Activated naive CD4-positive, alpha-beta T cell treated with anti-CD3 and anti-CD28 coated beads, Interleukin-2, amount 50 U/mL, for 16 hours (primary cell): ENCODE data around the gene FAM25C.
"Not testable (repeated sequence)": the region's sequence is repeated elsewhere in the genome, so short reads cannot be mapped to it uniquely, and the experiment has no call there.

Experiments used
- DNase-seq: peaks from one replicate; pipeline ENCODE4 v3.0.0-alpha.2; 2020

FAM25C gene

DNA sequence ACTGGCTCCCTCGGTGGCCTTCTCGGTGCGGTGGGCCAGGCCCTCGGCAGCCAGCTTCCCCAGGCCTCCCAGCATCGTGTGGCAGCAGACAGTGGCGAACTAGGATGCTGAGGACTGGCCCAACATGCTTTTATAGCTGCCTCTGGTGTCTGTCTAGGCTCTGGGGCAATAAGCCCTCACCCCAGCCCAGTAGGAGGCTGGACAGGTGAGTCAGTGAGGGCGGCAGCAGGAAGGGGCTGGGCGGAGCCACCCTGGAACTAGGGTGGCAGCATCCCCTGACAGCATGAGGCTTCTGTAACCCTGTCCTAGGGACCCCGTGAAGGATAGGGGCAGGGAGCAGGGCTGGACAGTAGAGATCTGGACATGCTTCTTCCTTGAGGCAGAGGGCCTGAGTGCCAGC is at the start of gene FAM25C:
FAM25C (minus strand) TSS at position 101 of the 400 bp plus-strand sequence; CDS start at position 75, 26 bp downstream.
- not testable (repeated sequence) for DNase-seq

DNA sequence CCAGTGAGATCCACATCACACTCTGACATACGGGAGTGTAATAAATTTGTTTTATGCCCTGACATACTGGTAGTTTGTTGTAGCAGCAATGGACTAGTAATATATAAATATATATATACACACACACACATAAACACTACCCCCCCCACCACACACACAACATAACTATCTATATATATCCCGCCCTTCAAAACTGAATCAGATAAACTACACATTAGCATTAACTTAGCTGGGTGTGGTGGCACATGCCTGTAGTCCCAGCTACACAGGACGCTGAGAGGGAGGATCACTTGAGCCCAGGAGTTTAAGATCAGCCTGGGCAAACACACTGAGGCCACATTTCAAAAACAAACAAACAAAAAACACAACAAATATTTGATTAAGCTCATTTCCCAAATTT is 45.0 kb upstream of the FAM25C start:
- not testable (repeated sequence) for DNase-seq

DNA sequence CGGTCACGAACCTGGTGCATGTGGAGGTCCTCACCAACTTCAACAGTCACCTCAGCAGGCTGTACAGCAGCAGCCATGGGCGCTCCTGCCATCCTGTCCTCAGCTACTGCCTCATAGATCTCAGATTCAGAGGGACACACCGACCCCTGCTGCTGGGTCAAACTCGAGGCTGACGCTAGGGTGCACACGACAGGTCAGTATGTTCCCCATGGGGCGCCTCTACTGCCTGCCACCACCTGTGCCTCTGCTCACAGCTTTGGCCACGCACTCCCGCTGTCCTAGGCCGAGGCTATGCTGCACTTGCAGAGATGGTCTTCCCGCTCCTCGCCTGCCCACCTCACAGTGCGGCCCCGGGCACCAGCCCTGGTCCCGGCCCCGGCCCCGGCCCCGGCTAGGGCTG is 31.8 kb upstream of the FAM25C start:
- not testable (repeated sequence) for DNase-seq

- not testable (repeated sequence) for DNase-seq
These were observed 2.7 kb upstream of the FAM25C start for GRCh38 chr10:48002306-48002705.

DNA sequence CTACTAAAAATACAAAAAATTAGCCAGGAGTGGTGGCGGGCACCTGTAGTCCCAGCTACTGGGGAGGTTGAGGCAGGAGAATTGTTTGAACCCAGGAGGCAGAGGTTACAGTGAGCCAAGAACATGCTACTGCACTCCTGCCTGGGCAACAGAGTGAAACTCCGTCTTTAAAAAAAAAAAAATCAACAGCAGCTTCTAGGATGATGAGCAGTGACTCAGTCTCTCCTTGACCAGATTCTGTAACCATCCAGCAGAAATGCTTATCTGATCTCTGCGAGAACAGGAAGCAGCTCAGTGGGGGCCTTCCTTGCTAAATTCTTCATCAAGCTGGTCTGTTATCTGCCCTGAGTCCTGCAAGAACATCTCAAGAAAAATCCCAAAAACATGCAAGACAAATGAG is 5.5 kb downstream of the FAM25C start:
- not testable (repeated sequence) for DNase-seq

DNA sequence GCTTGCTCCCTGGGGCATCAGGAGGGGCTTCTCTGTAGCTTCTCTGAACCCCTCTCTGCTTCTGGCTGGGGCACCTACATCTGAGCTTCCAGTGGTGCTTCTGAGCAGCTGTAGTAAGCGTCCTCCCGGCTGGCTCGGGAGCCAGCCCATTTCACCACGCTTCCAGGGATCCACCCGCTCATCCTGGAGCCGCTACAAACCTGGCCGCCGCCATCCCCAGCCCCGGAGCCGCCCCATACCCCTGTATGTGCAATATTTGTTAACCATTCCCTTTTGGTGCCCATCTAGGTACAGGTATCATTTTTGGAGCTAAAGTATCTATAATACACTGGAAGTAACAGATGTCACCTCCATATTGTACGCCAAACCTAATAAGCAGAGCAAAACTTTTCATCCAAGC is 7.0 kb downstream of the FAM25C start:
- not testable (repeated sequence) for DNase-seq

DNA sequence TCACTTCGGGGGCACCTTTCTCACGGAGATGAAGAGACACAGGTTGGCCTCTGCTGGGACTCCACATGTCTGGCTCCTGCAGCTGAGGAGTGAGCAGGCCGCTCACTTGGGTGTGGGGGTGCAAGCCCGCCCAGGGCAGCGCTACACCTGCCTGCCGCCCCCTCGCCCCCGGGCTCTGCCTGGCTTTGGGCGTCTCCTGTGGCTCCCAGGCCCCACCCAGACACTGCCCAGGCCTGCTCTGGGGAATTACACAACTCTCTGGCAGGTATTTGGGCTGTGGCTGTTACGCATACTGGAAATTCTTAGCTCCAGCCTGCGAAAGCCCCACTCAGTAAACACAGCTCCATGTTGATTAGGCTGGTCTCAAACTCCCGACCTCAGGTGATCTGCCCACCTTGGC is 7.9 kb downstream of the FAM25C start:
- not testable (repeated sequence) for DNase-seq

- not testable (repeated sequence) for DNase-seq
These were observed 9.5 kb downstream of the FAM25C start for GRCh38 chr10:47990097-47990496.

- DNase-seq, result not testable (repeated sequence)
These were observed 10.0 kb downstream of the FAM25C start for GRCh38 chr10:47989542-47989950.

DNA sequence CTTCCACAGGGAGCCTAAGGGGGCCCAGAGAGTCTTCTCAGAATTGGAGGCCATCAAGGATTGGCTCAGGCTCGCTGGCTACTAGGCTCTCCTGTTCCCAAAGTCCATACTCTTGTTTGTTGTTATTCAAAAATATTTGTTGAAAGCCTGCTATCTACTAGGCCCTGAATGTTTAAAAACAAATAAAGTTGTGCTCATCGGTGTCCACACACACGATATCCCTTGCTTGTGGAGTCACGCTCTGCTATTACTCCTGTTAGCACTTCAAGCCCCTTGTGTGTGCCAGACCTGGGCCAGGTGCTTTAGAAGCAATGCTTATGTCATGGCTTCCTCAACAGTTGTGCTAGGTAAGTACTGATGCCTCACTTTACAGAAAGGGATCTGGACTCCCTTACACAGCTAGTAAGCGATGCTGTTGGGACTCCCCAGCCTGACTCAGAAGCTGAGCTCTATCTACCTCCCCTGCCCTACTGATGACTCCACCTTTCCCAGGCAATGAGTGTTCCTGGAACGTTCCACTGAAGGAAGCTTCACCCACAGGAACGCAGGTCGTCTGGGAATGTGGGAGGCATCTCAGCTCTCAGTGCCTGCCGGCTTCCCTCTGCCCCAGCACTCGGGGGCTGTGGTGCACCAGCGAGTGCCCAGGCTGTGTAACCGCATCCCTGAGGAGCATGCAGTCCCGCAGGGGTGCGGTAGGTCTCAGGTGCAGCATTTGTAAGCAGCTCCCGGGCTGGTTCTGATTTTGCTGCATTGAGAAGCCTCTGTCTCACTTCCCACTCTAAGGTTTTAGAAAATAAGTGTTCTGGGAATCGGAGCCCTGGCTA is 10.7 kb downstream of the FAM25C start:
- DNase-seq, result not testable (repeated sequence)

DNA sequence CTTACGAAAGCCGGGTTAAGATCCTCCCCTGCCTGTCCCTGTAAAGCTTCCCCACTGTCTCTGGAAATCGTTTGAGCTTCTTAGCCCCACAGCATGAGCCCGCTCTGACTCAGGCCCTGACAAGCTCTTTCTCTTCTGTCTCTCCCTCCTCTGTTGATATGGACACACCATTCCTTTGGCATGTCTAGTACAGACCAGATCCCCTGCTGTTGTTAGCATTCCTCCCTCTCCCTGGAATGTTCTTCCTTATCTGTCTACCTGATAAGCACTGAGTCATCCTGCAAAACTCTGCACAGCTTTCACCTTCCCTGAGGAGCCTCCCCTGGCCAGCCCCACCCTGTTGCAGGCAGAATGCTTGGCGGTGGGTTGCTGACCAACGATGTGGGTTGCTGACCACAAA is 11.6 kb downstream of the FAM25C start:
- not testable (repeated sequence) for DNase-seq

DNA sequence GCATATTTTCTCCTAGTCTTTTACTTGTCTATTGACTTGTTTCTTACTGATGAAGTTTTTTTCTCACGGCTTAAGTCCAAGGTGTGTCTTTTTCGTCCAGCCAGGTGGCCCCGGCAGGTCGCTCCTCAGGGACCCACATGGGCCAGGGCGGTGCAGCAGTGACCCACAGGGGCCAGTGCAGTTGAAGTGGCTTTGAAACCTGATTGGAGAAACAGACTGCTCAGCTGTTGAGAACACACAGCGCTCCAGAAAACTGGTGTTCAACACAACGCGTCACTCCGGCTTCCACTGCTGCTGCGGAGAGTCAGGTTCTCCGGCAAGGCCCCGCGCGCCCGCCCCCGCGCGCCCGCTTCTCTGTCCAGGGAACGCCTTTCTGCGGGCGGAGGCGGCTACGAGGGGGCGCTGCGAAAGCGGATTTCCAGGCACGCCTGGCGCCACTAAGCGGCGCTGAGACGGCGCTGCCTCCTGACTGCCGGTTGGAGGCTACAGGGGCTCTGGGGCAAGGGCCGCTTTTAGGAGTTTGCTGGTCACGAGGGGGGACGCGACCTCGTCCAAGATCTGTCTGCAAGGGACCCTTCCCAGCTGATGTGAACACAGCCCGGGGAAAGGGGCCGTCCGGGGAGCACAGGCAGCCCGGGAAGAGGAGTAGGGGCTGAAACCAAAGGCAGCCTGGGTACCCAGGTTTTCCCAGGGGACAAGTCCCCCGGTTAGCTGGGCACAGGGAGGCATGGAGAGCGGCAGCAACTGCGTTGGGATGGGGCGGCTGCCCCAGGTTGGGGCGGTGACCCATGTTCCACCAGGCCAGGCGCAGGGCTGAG is 13.0 kb downstream of the FAM25C start:
- not testable (repeated sequence) for DNase-seq

GRCh38 chr10:47975409-47975808 is 24.2 kb downstream of the FAM25C start:
- DNase-seq, result not testable (repeated sequence)

DNA sequence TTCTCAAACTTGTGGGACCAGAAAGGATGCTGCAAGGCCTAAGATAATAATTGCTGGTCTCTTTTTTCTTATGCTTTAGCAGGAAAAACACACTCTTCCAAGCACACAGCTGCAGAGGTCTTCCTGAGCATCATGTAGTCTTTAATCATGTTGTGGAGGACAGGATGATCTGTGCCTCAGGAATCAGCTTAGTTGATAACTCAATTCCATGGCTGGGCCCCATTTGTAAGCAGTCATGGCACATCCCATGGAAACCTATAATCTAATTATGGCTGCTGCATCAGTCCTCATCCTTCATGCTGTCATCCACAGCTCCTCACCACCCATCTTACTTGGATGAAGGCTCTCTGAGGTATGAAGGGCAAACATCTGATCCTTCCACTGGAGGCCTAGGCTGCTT is 26.5 kb downstream of the FAM25C start:
- DNase-seq, result not testable (repeated sequence)

- DNase-seq, result not testable (repeated sequence)
These were observed 27.5 kb downstream of the FAM25C start for GRCh38 chr10:47972077-47972476.

GRCh38 chr10:47971598-47971997 is 28.0 kb downstream of the FAM25C start:
- not testable (repeated sequence) for DNase-seq

DNA sequence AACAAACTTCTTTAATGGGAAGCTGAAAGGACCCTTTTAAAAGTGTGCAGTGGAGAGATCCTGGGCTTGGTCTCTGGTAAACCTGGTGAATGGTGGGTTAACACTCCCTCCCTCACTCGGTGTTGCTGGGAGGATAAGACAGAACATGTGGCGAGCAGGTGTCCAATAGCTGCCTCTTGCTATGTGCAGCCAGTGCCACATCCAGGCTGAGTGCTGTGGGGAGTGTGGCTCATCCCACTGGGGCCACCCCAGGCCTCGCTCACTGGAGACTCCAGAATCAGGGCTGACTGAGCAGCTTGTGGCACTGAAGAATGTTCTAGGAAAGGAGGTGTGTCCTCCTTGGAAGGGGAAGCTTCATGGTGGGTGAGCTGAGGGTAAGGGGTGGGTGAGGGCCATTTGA is 29.5 kb downstream of the FAM25C start:
- DNase-seq, result not testable (repeated sequence)

GRCh38 chr10:47968988-47969387 is 30.6 kb downstream of the FAM25C start:
- DNase-seq, result not testable (repeated sequence)

- not testable (repeated sequence) for DNase-seq
These were observed 35.1 kb downstream of the FAM25C start for GRCh38 chr10:47964280-47965063.

DNA sequence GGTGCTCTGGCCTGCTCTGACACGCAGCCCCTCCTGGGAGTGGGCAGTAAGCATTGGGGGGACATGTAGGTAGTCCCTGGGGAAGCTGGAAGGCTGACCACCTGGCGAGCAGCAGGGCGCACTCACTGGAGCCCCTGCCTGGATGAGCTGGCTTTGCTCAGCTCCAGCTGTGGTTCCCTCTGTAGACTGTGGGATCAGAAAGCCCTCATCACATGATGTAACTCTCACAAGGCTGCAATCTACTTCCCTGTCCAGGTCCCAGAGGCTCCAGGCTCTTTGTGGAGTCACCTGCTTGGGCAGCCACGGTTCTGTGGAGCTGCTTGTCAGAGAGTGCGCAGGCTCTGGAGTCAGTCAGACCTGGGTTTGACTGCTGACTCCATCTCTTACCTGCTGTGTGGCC is 36.8 kb downstream of the FAM25C start:
- DNase-seq, result not testable (repeated sequence)

- DNase-seq, result not testable (repeated sequence)
These were observed 38.9 kb downstream of the FAM25C start for GRCh38 chr10:47960699-47961098.

DNA sequence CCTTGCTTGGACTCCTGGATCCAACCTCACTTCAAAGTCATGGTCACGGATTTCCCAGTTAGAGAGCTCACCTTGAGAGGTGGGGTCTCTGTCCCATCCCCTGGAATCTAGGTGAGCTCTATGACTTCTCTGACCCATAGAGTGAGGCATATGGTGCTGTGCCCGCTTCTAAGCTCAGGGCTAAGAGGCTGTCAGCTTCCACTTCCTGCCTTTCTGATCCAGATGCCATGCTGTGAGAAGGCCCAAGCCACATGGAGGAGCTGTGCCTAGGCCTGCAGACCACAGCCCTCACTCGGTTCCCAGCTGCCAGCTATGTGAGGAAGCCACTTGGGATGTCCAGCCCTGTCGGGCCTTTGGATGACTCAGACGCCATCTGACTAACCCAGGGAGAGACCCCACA is 39.9 kb downstream of the FAM25C start:
- DNase-seq, result not testable (repeated sequence)

DNA sequence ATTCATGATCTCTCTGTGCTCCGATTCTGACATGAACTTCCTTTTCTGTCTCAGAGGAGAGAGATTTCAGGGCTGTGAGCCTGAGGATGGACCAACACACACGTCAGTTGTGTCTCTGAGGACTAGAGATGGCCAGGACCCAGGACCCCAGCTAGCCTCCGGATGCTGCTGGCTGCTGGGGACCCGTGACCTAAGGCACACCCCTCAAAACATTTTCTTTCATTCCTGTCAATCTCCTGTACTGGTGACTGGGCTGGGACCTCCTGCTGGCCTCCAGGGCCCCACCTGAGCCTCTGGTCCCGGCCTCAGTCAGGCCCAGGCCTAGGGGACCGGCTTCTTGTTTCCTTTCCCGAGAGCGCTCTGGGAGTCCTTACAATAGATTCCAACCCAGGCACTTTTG is 42.4 kb downstream of the FAM25C start:
- not testable (repeated sequence) for DNase-seq
